ENCODE measurements around the gene PIM1.

DNA sequence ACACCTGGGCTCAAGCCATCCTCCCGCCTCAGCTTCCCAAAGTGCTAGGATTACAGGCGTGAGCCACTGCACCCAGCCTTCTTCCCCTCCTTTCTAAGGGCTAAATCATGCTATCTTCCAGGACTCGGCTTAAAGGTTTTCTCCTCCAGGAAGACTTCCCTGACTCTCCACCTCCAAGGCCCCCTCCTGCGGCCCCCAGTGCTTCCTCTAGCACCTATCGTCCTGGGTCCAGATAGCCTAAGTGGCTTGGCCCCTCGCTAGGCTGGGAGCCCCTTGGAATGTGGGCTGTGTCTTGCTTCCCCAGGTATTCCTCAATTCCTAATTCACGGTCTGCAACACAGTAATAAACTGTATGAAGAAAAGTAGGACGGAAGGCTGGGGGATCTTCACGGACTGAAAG is 36.7 kb downstream of the PIM1 start:
- TF ChIP-seq, protein P1, sequence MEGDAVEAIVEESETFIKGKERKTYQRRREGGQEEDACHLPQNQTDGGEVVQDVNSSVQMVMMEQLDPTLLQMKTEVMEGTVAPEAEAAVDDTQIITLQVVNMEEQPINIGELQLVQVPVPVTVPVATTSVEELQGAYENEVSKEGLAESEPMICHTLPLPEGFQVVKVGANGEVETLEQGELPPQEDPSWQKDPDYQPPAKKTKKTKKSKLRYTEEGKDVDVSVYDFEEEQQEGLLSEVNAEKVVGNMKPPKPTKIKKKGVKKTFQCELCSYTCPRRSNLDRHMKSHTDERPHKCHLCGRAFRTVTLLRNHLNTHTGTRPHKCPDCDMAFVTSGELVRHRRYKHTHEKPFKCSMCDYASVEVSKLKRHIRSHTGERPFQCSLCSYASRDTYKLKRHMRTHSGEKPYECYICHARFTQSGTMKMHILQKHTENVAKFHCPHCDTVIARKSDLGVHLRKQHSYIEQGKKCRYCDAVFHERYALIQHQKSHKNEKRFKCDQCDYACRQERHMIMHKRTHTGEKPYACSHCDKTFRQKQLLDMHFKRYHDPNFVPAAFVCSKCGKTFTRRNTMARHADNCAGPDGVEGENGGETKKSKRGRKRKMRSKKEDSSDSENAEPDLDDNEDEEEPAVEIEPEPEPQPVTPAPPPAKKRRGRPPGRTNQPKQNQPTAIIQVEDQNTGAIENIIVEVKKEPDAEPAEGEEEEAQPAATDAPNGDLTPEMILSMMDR (IDR thresholded peaks at IDR 0.05) = no peak
- no peak for TF ChIP-seq EZH2 (IDR thresholded peaks at IDR 0.05)
